Measurements from ENCODE around the gene SPHKAP.

Gene SPHKAP

GRCh38 chr2:228079194-228079593 is 102.3 kb downstream of the SPHKAP start:
- TF ChIP-seq RAD21 (IDR thresholded peaks at IDR 0.05; ENCODE audit: low read depth) (no peak), TAF1 (IDR thresholded peaks at IDR 0.05; ENCODE audit: low read depth) (no peak), CREB1 (IDR thresholded peaks at IDR 0.05; ENCODE audit: low read depth) (no peak), EP300 (IDR thresholded peaks at IDR 0.05; ENCODE audit: borderline replicate concordance) (no peak), NFIC (IDR thresholded peaks at IDR 0.05) (no peak), FOXM1 (IDR thresholded peaks at IDR 0.05; ENCODE audit: borderline replicate concordance, low read depth) (no peak), MAX (IDR thresholded peaks at IDR 0.05) (no peak), YY1 (IDR thresholded peaks at IDR 0.05; ENCODE audit: low read depth) (no peak), CEBPB (IDR thresholded peaks at IDR 0.05) (no peak), ZBTB7A (IDR thresholded peaks at IDR 0.05; ENCODE audit: low read depth) (no peak), TEAD4 (IDR thresholded peaks at IDR 0.05) (no peak), EGR1 (IDR thresholded peaks at IDR 0.05) (no peak), USF1 (IDR thresholded peaks at IDR 0.05) (no peak), REST (IDR thresholded peaks at IDR 0.05; ENCODE audit: low read depth) (no peak), TCF12 (IDR thresholded peaks at IDR 0.05; ENCODE audit: low read depth) (no peak)

- TF ChIP-seq ZBTB7A (IDR thresholded peaks at IDR 0.05; ENCODE audit: low read depth) (no peak), TCF12 (IDR thresholded peaks at IDR 0.05; ENCODE audit: low read depth) (no peak), REST (IDR thresholded peaks at IDR 0.05; ENCODE audit: low read depth) (no peak), MAX (IDR thresholded peaks at IDR 0.05) (no peak), TEAD4 (IDR thresholded peaks at IDR 0.05) (no peak), RAD21 (IDR thresholded peaks at IDR 0.05; ENCODE audit: low read depth) (no peak), USF1 (IDR thresholded peaks at IDR 0.05) (no peak)
These were observed 108.8 kb downstream of the SPHKAP start for GRCh38 chr2:228072669-228073068.

- TF ChIP-seq TAF1 (IDR thresholded peaks at IDR 0.05; ENCODE audit: low read depth) (no peak), REST (IDR thresholded peaks at IDR 0.05; ENCODE audit: low read depth) (no peak), TCF12 (IDR thresholded peaks at IDR 0.05; ENCODE audit: low read depth) (no peak), FOXM1 (IDR thresholded peaks at IDR 0.05; ENCODE audit: borderline replicate concordance, low read depth) (no peak), CREB1 (IDR thresholded peaks at IDR 0.05; ENCODE audit: low read depth) (no peak), EGR1 (IDR thresholded peaks at IDR 0.05) (no peak), MAX (IDR thresholded peaks at IDR 0.05) (no peak), CEBPB (IDR thresholded peaks at IDR 0.05) (no peak), RAD21 (IDR thresholded peaks at IDR 0.05; ENCODE audit: low read depth) (no peak), EP300 (IDR thresholded peaks at IDR 0.05; ENCODE audit: borderline replicate concordance) (no peak), YY1 (IDR thresholded peaks at IDR 0.05; ENCODE audit: low read depth) (no peak), NFIC (IDR thresholded peaks at IDR 0.05) (no peak), USF1 (IDR thresholded peaks at IDR 0.05) (no peak), TEAD4 (IDR thresholded peaks at IDR 0.05) (no peak), ZBTB7A (IDR thresholded peaks at IDR 0.05; ENCODE audit: low read depth) (no peak)
These were observed 114.2 kb downstream of the SPHKAP start for GRCh38 chr2:228067309-228067708.

GRCh38 chr2:228066126-228066798 is 115.2 kb downstream of the SPHKAP start:
- TF ChIP-seq FOXM1 (IDR thresholded peaks at IDR 0.05; ENCODE audit: borderline replicate concordance, low read depth) (no peak), TCF12 (IDR thresholded peaks at IDR 0.05; ENCODE audit: low read depth) (no peak), YY1 (IDR thresholded peaks at IDR 0.05; ENCODE audit: low read depth) (no peak), REST (IDR thresholded peaks at IDR 0.05; ENCODE audit: low read depth) (no peak), USF1 (IDR thresholded peaks at IDR 0.05) (no peak), CEBPB (IDR thresholded peaks at IDR 0.05) (no peak), NFIC (IDR thresholded peaks at IDR 0.05) (no peak), TEAD4 (IDR thresholded peaks at IDR 0.05) (no peak), MAX (IDR thresholded peaks at IDR 0.05) (no peak), EGR1 (IDR thresholded peaks at IDR 0.05) (no peak)
